GM18505 (cell line): ENCODE results near the gene RASSF5.
"Not testable (repeated sequence)": the region's sequence is repeated elsewhere in the genome, so short reads cannot be mapped to it uniquely, and the experiment has no call there.

Experiments used
- ATAC-seq: cut with Tn5 transposase; IDR thresholded peaks from one replicate; pipeline ENCODE4 v1.9.1; 2021; ENCODE audit not compliant: unreplicated experiment
- POLR2A ChIP-seq: IDR thresholded peaks from 4 replicates; pipeline ENCODE4 v1.6.1; 2011; ENCODE audit warnings: borderline replicate concordance; ENCODE audit not compliant: insufficient read depth, insufficient read length; ENCODE audit errors: extremely low read depth

Gene RASSF5

DNA sequence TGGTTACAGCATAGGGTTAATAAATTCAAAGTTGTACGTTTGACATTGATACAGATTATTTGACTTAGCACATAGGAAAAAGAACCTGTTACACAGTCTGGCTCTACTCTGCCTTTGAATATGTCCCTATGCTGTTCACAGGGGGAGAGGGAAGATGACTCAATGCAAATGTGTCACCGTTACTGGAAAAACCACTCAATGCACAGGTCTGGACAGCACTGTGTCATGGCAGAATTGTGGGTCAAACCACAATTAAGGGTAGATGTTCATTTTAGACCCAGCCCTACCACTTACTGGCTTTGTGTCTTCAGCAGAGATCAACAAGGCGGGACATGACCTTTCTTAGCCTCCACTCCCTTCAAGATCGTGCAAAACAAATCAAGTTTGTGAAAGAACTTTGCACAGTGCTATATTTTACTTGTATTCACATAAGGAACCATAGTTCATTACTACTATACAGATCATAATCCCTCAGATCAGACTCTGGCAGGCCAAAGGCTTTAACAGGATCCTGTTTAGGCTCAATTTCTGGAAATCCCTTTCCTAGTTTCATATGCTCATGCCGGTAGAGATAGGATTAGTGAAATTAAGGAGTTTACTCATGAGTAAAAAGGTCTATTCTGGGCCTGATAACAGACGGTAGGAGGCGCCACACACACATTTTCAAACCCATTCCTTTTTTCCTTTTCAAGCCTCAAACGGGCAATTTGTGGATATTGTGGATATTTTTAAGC lies 82.9 kb downstream of the RASSF5 start:
- ATAC-seq, result no peak
- TF ChIP-seq POLR2A, result no peak

GRCh38 chr1:206591226-206591625 lies 83.9 kb downstream of the RASSF5 start:
- no peak for TF ChIP-seq POLR2A
- no peak for ATAC-seq

DNA sequence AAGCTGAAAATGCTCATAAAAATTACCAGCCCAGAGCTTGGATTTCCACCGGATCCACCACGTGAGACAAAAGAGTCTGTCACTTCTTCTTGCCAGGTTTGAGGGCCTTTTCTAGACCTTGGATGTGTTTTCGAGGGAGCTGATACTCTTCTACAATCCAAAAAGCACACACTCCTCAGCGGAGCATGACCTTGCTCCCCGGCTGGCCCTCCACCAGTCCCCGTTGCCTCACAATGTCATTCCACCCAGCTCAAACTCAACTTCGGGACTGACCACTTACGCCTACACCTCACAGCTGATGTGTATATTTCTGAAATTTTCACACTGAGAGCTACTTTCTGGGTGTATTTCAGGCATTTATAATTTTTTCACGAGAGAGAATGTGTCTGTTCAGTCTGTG lies 84.4 kb downstream of the RASSF5 start:
- TF ChIP-seq POLR2A, result no peak

GRCh38 chr1:206593351-206593925 lies 86.1 kb downstream of the RASSF5 start:
- no peak for ATAC-seq
- no peak for TF ChIP-seq POLR2A

More for the DNA sequence above, 84.4 kb downstream of the RASSF5 start:
- no peak for ATAC-seq

DNA sequence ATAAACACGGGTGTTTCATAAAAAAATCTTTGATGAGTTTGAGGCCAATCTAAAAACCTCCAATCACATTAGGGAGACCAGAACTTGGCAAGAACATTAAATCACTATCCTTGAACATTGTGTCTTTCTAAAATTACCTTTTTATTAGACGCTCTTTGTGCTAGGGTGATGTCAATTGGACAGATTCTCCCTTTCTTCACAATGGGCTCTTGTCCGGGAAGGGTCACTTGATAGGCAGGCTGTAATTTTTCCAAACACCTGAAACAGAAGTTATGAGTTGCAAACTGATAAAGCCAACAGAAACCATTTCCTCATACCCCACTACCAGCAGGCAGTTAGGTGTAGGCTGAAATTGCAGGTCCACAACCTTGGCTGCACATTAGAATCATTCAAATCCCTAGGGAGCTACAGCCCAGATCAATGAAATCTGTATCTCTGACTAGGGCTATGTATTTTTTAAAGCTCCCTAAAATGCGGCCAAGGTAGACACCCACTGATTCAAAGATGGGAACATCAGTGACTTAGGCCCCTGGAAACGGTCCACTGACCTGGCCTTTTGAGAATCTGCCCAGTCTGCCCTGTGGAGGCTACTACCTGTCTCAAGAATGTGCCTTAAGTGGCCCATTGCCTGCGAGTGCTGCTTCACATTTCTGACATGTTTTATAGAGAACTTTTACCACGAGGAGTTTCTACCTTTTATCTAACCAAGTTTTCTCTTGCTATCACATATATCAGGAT lies 88.4 kb downstream of the RASSF5 start:
- no peak for TF ChIP-seq POLR2A
- no peak for ATAC-seq

DNA sequence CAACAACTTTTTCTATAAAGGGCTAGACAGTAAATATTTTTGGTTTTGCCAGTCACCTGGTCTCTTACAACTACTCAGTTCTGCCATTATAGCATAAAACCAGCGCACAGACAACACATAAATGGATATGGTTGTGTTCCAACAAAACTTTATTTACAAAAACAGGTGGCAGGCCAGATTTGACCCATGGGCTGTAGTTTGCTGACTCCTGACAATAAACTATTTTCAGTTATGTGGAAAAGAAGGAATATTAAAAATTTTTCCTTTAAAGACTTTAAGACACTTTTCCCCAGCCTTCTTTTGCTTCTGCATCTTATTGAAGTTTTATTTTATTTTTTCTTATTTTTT lies 89.0 kb downstream of the RASSF5 start:
- TF ChIP-seq POLR2A, result no peak
- no peak for ATAC-seq

DNA sequence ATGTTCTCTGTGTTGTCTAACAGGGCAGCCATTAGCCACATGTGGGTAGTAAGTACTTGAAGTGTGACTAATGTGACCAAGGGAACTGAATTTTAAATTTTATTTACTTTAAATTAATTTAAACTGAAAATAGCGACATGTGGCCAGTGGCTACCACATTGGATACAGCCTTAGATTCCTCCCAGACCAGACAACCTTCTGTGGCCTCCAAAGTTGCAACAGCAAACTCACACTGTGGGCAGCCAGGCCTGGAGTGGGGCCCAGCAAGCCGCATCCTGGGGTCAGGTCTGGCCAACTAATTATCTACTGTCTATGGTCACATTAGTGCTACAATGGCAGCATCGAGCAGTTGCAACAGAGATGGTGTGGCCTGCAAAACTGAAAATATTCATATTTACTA lies 93.2 kb downstream of the RASSF5 start:
- no peak for TF ChIP-seq POLR2A
- no peak for ATAC-seq

DNA sequence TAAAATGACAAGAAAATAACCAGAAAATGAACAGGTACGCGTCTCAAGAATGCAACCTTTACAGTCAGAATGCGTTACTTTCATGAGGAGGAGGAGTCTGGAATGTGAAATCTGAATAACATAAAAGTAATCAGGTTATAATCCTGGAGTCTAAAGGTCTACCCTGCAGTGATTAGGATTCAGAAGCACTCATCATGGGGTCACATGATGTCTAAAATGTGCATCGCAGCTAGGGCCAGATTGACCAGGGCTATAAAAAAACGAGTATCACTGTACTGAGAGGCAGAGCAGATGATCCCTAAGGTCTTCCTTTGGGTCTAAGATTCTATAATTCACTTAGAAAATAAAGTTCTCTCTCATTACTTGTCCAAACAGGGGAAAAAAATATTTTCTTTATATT lies 97.5 kb downstream of the RASSF5 start:
- TF ChIP-seq POLR2A, result no peak
- no peak for ATAC-seq

GRCh38 chr1:206606867-206607266 lies 99.5 kb downstream of the RASSF5 start:
- TF ChIP-seq POLR2A, result no peak
- no peak for ATAC-seq

- TF ChIP-seq POLR2A, result no peak
- ATAC-seq, result no peak
Observed at GRCh38 chr1:206608108-206608698, 100.9 kb downstream of the RASSF5 start.

GRCh38 chr1:206609229-206609991 lies 102.1 kb downstream of the RASSF5 start:
- TF ChIP-seq POLR2A, result no peak
- no peak for ATAC-seq

DNA sequence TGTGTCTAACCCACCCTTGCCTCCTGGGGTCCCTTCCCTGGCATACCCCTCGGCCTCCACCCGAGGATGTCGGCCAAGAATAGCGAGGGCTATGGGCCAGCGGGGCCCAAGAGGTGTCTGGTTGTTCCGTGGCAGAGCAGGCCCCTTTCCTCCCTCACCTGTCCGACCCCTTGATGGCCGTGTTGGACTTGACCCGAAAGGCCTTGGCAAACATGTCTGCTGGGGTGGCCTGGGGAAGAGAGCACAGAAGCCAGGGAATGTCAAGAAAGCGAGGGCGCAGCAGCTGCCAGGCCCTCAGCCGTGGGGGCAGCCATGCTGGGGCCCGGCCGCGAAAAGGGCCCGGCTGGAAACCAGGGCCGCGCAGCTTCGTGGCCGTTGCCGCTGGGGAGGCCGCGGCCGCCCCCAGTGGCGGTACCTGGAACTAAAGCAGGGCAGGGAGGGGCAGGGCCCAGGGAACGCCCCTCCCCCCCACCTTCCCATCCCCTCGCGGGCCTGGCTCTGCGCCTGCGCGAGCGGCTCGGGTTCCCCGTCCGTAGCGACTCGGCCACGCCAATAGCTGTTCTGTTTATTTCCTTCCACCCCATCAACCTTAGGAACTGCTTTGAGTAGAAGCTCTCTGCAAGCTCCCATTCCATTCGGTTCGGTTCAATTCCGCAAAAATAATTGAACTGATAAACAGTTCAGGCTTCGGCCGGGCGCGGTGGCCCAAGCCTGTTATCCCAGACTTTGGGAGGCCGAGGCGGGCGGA lies 105.0 kb downstream of the RASSF5 start, which contains the start of gene EIF2D:
TSS of gene EIF2D (minus strand) at position 337 of the 748 bp plus-strand sequence. CDS start at position 214, 123 bp downstream.
- ATAC-seq, result peak; percentile 88
- peak; percentile 96 for TF ChIP-seq POLR2A

DNA sequence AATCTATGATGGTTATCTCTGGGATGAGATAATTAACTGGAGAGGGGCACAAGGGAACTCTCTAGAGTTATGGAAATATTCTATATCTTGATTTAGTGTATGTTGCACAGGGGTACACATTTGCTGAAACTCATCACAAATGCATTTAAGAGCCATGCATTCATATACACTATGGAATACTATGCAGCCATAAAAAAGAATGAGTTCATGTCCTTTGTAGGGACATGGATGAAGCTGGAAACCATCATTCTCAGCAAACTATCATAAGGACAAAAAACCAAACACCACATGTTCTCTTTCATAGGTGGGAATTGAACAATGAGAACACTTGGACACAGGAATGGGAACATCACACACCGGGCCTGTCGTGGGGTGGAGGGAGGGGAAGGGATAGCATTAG lies 119.1 kb downstream of the RASSF5 start:
- not testable (repeated sequence) for ATAC-seq
